HG03097 (cell line): ENCODE results near the gene BAG3.
A peak's percentile ranks its signal among the peaks of the same experiment; 100 is the strongest.
"Not testable (repeated sequence)": the region's sequence is repeated elsewhere in the genome, so short reads cannot be mapped to it uniquely, and the experiment has no call there.

ENCODE experiments used
- ATAC-seq: cut with Tn5 transposase; IDR thresholded peaks from one replicate; pipeline ENCODE4 v1.9.1; 2021; ENCODE audit not compliant: unreplicated experiment, low FRiP score

The BAG3 gene

GRCh38 chr10:119689016-119689580 is 37.9 kb downstream of the BAG3 start:
- no peak for ATAC-seq

DNA sequence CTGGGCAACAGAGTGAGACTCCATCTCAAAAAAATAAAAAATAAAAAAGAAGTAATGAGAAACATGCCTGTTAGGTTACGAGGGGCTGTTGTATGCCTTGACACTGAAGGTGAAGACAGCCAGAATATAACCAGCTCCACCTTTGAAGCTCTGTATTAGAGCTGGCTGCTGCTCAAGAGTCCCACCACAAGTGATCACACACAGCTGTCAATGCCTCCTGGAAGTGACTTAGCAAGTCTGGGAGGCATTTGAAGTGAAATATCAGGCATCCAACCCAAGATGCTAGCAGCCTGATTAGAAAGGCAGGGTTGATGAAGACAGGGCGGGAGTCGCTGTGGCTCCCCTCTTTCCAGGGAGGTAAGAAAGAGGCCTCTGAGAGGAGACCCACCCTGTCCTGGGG is 40.5 kb downstream of the BAG3 start:
- ATAC-seq = no peak

- ATAC-seq = no peak
These were observed 42.2 kb downstream of the BAG3 start for GRCh38 chr10:119693262-119693957.

- no peak for ATAC-seq
These were observed 43.4 kb downstream of the BAG3 start for GRCh38 chr10:119694608-119695007.

GRCh38 chr10:119700321-119700954 is 49.3 kb downstream of the BAG3 start:
- ATAC-seq = peak; percentile 39

DNA sequence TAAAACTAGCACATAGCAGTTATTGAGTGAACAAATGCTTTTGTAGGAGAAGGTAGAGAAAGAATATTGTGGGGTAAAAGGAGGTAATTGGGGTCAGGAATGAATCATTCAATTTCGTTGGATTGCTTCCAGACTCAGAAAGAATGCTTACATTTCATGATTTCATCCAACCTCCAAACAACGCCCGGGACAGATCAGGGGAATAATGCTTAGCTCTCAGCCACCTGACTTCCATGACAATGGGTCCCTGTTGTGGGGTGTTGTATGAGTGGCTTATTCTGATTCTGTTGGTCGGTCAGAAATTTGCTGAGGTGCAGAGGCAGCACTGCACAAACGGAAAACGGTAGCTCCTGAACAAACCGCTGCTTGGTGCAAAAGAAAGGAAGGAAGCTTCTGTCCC is 50.7 kb downstream of the BAG3 start:
- no peak for ATAC-seq

DNA sequence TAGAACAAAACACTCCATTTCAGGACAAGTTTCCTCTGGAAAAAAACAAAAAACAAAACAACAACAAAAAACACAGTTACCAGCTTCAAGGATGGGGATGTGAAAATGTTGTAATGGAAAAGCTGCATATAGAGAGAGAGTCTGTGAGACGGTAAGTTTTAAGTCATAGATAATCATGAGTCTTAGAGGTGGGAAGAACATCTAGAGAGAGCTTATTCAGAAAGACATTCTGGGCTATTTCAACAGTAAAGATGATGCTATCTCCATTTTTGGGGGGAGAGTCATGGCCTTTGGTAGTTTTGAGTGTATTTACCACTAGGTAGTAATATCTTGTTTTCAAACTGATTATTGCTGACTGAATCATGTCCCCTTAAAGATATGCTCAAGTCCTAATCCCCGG is 51.4 kb downstream of the BAG3 start:
- no peak for ATAC-seq

GRCh38 chr10:119703903-119704508 is 52.8 kb downstream of the BAG3 start:
- ATAC-seq = no peak

DNA sequence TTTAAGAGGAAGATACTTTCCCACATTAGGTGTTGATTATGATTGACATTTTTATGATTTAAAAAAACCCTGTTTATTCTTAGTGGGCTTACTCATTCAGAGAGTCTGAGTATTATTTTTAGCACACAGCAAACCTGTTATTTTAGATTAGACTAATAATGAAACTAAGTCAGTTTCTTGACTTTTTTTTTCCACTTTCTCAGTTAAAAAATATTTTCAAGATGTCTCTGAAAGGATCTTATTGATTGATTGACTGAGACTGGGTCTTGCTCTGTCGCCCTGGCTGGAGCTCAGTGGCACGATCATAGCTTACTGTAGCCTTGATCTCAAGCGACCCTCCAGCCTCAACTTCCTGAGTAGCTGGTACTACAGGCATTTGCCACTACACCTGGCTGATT is 54.3 kb downstream of the BAG3 start:
- peak; percentile 55 for ATAC-seq

DNA sequence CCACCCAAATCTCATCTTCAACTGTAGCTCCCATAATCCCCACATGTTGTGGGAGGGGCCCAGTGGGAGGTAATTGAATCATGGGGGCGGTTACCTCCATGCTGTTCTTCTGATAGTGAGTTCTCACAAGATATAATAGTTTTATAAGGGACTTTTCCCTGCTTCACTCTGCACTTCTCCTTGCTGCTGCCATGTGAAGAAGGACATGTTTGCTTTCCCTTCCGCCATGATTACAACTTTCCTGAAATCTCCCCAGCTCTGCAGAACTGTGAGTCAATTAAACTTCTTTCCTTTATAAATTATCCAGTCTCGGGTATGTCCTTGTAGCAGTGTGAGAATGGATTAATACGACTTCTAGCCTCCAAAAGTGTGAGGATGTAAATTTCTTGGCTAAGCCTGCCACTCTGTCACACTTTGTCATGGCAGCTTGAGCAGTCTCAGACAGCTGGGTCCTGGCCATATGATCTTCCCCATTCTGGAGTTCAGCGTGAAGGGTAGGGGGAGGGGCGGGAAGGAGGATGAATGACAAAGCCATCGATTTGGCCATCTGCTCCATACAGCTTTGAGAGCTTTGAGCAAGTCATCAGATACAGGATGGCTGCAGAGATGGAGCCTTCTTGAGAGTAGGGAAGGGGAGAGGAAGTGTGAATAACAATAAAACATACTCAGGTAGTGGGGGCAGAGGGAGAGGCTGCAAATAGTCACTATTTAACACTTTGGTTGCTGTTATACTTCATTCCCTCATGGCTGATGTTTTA is 55.5 kb downstream of the BAG3 start:
- ATAC-seq = no peak

GRCh38 chr10:119707331-119707730 is 56.2 kb downstream of the BAG3 start:
- ATAC-seq = not testable (repeated sequence)

GRCh38 chr10:119710935-119711334 is 59.8 kb downstream of the BAG3 start:
- ATAC-seq = not testable (repeated sequence)

GRCh38 chr10:119713744-119714483 is 62.7 kb downstream of the BAG3 start:
- no peak for ATAC-seq

DNA sequence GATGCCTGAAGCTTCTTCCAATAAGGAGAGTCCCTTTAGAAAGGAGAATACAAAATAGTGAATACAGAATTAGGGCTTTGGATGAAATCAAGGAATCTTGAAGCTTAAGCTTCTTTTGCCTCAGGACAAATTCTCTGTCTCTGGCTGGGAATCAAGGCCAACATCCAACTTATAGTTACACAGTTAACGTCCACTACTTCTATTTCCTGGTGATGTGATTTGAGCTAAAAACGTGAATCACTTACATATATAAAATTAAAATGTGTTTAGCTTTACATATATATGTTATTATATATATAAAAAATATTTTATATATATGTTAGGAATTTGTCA is 63.3 kb downstream of the BAG3 start:
- ATAC-seq = no peak

- no peak for ATAC-seq
These were observed 64.7 kb downstream of the BAG3 start for GRCh38 chr10:119715628-119716505.

DNA sequence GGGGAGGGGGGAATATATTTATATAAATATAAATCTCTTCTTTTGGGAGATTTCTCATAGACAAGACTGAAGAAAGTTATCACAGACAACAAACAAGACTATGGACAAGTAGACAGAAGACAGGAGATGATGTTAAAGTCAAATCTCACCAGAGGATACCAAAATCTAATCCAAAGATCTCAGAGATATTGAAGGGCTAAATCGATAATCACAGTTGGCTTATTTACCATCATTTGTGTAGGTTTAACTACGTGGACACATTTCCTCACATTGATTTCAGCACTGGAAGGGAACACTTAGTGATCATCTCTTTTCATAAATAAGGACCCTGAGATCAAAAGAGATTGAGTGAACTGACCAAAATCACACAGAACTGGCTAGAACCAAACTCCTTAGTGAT is 72.0 kb downstream of the BAG3 start:
- ATAC-seq = no peak

DNA sequence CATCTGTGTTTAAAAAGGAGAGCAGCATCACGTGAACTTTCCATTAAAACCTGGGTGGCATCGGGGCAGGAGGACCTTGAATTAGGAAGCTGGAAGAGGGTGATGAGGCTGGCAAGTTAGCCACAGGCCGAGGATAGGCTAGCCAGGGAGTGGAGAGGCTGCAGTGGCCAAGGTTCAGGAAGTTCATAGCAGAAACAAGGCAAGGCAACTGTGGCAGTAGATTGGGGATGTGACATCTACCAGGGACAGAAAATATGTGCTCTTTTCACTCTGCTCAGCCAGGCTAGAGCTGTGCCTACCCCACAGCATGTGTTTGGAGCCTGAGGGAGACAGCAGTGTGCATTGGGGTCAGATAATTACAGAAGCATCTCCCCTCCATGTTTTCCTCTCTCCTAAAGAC is 72.4 kb downstream of the BAG3 start:
- ATAC-seq = no peak

DNA sequence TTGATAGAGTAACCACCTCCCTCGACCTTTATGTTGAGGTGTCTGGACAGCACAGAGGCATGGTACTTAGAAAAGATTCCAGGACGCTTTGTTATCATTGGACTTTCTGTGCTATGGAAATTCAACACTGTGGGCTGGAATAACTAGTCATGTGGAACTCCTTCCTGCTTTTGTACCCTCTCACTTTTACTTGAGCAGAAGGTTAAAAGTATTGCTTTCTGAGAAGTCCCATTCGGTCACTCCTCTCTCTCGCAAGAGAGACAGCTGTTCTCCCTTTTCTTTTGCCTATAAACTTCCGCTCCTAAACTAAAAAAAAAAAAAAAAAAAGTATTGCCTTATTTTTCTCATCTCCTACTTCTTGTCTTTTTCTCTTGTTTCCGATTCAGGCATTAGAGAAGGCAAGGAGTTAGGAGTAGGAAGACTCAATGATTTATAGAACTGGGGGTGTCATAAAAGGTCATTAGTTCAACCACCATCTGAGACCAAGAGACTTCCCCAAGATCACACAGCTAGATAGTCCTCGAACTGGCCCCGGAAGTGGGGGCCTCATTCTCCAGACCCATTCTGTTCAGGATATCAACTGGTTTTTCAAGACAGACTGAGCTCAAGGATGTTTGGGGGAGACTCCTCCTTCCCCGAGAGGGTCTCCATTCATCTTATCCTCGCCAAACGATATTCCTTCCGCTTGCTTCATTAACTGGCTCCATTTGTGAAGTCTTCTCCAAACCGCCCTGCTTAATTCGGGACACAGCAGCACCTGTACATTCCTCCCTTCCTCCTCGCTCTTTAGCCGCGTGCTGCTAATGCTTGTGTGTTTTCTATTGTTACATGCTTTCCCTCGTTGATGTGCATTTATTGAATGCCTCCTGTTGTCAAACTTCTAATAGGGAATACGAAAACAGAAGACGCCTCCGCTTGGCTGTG is 73.7 kb downstream of the BAG3 start:
- no peak for ATAC-seq

DNA sequence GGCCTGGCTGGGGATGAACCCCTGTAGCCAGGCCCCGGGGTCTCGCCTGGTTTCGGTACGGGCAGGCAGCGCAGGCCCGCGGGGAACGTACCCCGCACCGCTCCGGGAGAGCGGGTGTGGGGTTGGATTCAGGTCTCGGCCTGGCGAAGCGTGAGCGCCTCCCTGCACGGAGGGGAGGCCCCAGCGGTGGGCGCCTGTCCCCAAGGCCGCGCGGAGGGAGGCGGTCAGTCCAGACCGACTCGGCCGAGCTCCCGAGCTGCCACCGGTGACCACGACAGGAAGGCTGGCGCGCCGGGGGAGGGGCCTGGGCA is 74.3 kb downstream of the BAG3 start:
- no peak for ATAC-seq
